ENCODE results near the gene BICDL1. TPM values are rescaled to one million over a fixed set of nuclear protein-coding genes. Genes with fewer than 3 reads are reported as not detected.

Gene BICDL1
- total RNA-seq, 1 donor from 2014 or later: 40.1 TPM

DNA sequence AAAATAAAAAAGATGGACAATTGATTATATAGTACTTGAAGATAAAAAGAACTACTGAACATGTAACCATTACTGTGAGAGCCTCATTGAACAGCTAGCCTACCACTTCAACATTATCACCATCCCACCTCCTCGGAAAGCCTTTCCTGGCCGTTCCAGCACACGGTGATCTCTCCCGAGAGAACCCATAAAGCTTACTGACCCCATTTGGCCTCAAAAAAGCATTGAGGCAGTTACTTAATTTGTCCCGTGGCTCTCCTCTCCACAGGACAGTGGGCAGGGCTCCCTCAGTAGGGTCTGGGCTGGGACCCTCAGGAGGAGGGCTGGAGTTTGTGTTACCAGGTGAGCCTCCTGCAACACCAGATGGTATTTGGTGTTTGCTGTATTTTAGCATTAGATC is 71.7 kb downstream of the BICDL1 start:
- Mint-ChIP-seq H3K4me1 (peaks cover 36% of the 10 kb centered on the region), H3K27me3 (ENCODE audit: low read depth) (no peaks in the 10 kb centered on the region), H3K4me3 (no peak overlapping the region), H3K27ac (no peak overlapping the region), H3K36me3 (no peaks in the 10 kb centered on the region), H3K9me3 (no peaks in the 10 kb centered on the region)
- TF ChIP-seq, protein P1, sequence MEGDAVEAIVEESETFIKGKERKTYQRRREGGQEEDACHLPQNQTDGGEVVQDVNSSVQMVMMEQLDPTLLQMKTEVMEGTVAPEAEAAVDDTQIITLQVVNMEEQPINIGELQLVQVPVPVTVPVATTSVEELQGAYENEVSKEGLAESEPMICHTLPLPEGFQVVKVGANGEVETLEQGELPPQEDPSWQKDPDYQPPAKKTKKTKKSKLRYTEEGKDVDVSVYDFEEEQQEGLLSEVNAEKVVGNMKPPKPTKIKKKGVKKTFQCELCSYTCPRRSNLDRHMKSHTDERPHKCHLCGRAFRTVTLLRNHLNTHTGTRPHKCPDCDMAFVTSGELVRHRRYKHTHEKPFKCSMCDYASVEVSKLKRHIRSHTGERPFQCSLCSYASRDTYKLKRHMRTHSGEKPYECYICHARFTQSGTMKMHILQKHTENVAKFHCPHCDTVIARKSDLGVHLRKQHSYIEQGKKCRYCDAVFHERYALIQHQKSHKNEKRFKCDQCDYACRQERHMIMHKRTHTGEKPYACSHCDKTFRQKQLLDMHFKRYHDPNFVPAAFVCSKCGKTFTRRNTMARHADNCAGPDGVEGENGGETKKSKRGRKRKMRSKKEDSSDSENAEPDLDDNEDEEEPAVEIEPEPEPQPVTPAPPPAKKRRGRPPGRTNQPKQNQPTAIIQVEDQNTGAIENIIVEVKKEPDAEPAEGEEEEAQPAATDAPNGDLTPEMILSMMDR (IDR thresholded peaks at IDR 0.05; ENCODE audit: unreplicated experiment): no peak
- DNase-seq (ENCODE audit: low spot score in 2 of 2, unreplicated experiment in 2 of 2): no peak

DNA sequence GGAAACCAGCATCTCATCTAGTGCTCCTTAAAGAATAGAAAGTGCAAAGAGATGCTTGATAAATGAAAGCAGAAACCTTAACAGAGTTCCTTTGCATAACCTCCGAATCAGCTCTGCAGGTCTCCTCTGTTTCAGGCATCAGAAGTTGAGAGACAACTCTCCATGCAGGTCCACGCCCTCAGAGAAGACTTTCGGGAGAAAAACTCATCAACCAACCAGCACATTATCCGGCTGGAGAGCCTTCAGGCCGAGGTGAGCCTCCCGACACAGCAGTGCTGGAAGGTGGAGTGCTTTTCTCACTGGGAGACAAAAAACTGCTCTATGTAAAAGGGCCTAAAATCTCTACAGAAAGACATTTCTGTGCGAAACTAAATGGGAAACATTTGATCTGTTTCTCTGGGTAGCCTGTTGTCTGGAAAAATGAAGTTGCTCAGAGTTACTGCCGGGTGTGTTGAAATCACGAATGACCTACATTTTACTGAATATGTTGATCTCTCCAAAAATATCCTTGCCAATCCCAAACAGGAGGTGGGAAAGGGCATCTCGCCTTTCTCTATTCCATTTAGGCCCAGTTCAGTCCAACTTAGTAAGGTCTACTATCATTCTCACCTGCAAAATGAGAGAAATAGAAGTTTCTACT is 72.7 kb downstream of the BICDL1 start:
- TF ChIP-seq, protein P1 (IDR thresholded peaks at IDR 0.05; ENCODE audit: unreplicated experiment): no peak
- Mint-ChIP-seq H3K27me3 (ENCODE audit: low read depth) (no peaks in the 10 kb centered on the region), H3K27ac (peak overlapping the region; percentile 95), H3K4me3 (no peak overlapping the region), H3K4me1 (peaks cover 44% of the 10 kb centered on the region), H3K36me3 (no peaks in the 10 kb centered on the region), H3K9me3 (no peaks in the 10 kb centered on the region)
- DNase-seq (ENCODE audit: low spot score in 2 of 2, unreplicated experiment in 2 of 2): no peak

DNA sequence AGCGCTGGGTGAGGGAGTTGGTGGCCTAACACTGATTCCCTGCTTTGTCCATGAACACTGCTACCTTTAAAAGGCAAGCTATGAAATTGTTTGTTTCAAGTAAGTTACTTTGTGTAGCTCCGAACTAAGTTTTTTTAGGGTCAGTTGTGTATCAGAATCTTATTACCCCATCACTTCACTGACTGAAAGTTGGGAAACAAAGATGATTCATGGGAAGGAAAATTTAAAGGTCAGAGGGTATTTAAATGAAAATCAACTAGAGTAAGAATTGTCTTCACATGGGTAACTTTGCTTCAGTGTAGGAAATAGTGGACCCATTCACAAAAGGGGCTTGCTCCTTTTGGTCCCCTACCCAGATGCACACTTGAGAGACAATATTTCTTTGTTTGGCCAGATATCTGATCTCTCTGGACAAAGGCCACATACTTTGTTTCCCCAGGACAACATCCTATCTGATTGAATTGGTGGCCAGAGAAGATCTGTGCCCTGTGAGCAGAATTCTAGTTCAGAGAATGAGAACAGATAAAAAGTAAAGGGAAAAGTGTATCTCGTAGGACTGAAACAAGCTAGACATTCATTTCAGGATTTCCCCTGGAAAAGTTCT is 74.0 kb downstream of the BICDL1 start:
- Mint-ChIP-seq H3K27ac (peak overlapping the region; percentile 95), H3K4me3 (no peak overlapping the region), H3K27me3 (ENCODE audit: low read depth) (no peaks in the 10 kb centered on the region), H3K4me1 (peaks cover 57% of the 10 kb centered on the region), H3K9me3 (no peaks in the 10 kb centered on the region), H3K36me3 (no peaks in the 10 kb centered on the region)
- no peak for DNase-seq (ENCODE audit: low spot score in 2 of 2, unreplicated experiment in 2 of 2)
- TF ChIP-seq, protein P1 (IDR thresholded peaks at IDR 0.05; ENCODE audit: unreplicated experiment): no peak

DNA sequence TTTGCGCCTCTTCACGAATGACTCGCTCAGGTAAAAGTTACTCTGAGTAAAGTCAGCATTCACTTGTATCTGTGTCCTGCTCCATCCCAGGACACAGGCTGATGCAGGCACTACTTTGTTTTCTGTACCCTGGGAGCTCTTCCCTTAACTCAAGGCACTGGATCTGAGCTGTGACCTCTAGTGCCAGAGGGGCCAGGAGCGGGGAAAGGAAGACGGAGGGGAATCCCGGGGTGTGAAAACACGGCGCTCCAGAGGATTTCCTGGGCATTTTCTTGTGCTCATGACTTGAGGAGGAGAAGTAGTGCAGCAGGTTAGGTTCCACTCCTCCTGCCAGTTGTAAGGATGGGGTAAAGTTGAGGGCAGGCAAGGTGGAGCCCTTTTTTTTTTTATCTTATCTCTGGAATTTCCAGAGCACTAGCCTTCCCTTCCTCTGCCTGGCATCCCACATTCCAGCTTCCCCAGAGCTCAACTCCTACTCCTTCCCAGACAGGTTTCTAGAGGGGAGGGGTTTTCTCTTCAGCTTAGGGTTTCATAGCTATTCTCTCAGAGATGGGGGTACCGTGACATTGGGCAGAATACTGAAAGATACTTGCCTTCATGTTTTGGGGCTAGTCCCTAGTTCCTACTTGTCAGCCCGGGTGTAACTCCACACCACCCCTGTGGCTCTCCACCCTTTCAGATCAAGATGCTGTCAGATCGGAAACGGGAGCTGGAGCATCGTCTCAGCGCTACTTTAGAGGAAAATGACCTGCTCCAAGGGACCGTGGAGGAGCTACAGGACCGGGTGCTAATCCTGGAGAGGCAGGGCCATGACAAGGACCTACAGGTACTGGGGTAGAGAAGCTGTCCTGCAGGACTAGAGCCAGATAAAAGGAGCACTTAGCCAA is 75.3 kb downstream of the BICDL1 start:
- Mint-ChIP-seq H3K36me3 (no peaks in the 10 kb centered on the region), H3K27me3 (ENCODE audit: low read depth) (no peaks in the 10 kb centered on the region), H3K9me3 (no peaks in the 10 kb centered on the region), H3K4me1 (peaks cover 64% of the 10 kb centered on the region), H3K27ac (peak overlapping the region; percentile 95), H3K4me3 (peak overlapping the region; percentile 63)
- TF ChIP-seq, protein P1 (IDR thresholded peaks at IDR 0.05; ENCODE audit: unreplicated experiment): no peak
- DNase-seq (ENCODE audit: low spot score in 2 of 2, unreplicated experiment in 2 of 2): no peak

DNA sequence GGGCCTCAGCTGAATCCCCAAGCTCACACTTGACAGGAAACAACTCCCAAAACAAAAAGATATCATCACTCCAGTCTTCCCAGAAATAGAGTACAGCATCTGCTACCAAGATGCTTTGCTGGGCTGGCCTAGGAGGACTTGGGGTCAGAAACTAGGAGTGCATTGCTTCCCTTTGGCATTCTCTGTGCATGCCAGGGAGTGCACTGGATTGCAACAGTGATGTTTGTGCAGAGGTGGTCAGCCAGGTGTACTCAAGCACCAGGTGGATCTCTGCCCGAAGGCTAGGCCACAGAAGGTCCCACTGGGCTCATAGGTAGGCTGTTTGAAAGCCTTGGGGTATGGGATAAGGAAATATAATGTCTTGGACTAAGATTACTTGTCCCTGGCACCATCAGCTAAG is 76.4 kb downstream of the BICDL1 start:
- TF ChIP-seq, protein P1 (IDR thresholded peaks at IDR 0.05; ENCODE audit: unreplicated experiment): no peak
- Mint-ChIP-seq H3K36me3 (no peaks in the 10 kb centered on the region), H3K9me3 (no peaks in the 10 kb centered on the region), H3K27me3 (ENCODE audit: low read depth) (no peaks in the 10 kb centered on the region), H3K4me3 (peak overlapping the region; percentile 63), H3K4me1 (peaks cover 64% of the 10 kb centered on the region), H3K27ac (peak overlapping the region; percentile 95)
- DNase-seq (ENCODE audit: low spot score in 2 of 2, unreplicated experiment in 2 of 2): no peak

All from mesothelial cell of epicardium (in vitro differentiated cells).